Measurements from ENCODE around the gene METTL26. TPM values are rescaled to one million over a fixed set of nuclear protein-coding genes. Genes with fewer than 3 reads are reported as not detected.

Gene METTL26
- total RNA-seq, 1 experiment from 2014 or later, result 115 TPM

- Mint-ChIP-seq H3K27me3 (ENCODE audit: low read depth) (peaks cover 38% of the 10 kb centered on the region), H3K4me3 (no peak overlapping the region), H3K36me3 (peaks cover 2% of the 10 kb centered on the region), H3K9me3 (no peaks in the 10 kb centered on the region), H3K4me1 (peaks cover 19% of the 10 kb centered on the region), H3K27ac (0 out of 2 replicates have a peak overlapping the region, but pooled peaks have one; percentile 27)
- POLR2A ChIA-PET, result interaction anchor here (0.6 kb wide), 1 partner anchor 174 kb away, joined by 5 read pairs; no protein-coding TSS in a partner anchor
- CTCF ChIA-PET, result interaction anchor here (1.2 to 1.6 kb wide), 5 partner anchors 9 to 195 kb away, joined by 4 to 13 read pairs (median 4); partner anchors contain the start of gene WDR90
- DNase-seq (ENCODE audit: low spot score), result no peak
- no peak for ATAC-seq
- TF ChIP-seq KAT7 (CRISPR knock-in tag; IDR thresholded peaks at IDR 0.05; ENCODE audit: borderline replicate concordance), result no peak
- no peak for TF ChIP-seq ZNF512 (CRISPR knock-in tag; IDR thresholded peaks at IDR 0.05; ENCODE audit: borderline replicate concordance)
- no peak for TF ChIP-seq ZNF671 (CRISPR knock-in tag; IDR thresholded peaks at IDR 0.05)
- no peak for TF ChIP-seq HMGXB4 (CRISPR knock-in tag; IDR thresholded peaks at IDR 0.05)
- TF ChIP-seq ATF1 (CRISPR knock-in tag; IDR thresholded peaks at IDR 0.05), result no peak
- TF ChIP-seq CDX4 (CRISPR knock-in tag; IDR thresholded peaks at IDR 0.05; ENCODE audit: borderline replicate concordance), result no peak
- TF ChIP-seq FOXP1 (CRISPR knock-in tag; IDR thresholded peaks at IDR 0.05; ENCODE audit: borderline replicate concordance), result no peak
- no peak for TF ChIP-seq MYBL2 (CRISPR knock-in tag; IDR thresholded peaks at IDR 0.05)
- TF ChIP-seq CTCF (IDR thresholded peaks at IDR 0.05), result no peak
- TF ChIP-seq ATF6 (CRISPR knock-in tag; IDR thresholded peaks at IDR 0.05), result no peak
- TF ChIP-seq SMAD4 (CRISPR knock-in tag; IDR thresholded peaks at IDR 0.05), result no peak
- TF ChIP-seq PRRX2 (CRISPR knock-in tag; IDR thresholded peaks at IDR 0.05), result no peak
- no peak for TF ChIP-seq TCF7 (CRISPR knock-in tag; IDR thresholded peaks at IDR 0.05; ENCODE audit: low read depth)
- TF ChIP-seq FOXJ3 (CRISPR knock-in tag; IDR thresholded peaks at IDR 0.05; ENCODE audit: borderline replicate concordance), result no peak
- no peak for TF ChIP-seq ZNF138 (CRISPR knock-in tag; conservative IDR thresholded peaks at IDR 0.05)
These were observed 50.0 kb downstream of the METTL26 start for GRCh38 chr16:586047-586644.

- ChIA-PET POLR2A (interaction anchor here (1.0 kb wide), 1 partner anchor 91 kb away, joined by 3 read pairs; no protein-coding TSS in a partner anchor), CTCF (interaction anchor here (1.0 to 1.6 kb wide), 7 partner anchors 9 to 194 kb away, joined by 3 to 13 read pairs (median 4); partner anchors contain the start of gene WDR90)
- Mint-ChIP-seq H3K36me3 (peaks cover 2% of the 10 kb centered on the region), H3K4me3 (no peak overlapping the region), H3K9me3 (no peaks in the 10 kb centered on the region), H3K4me1 (peaks cover 12% of the 10 kb centered on the region), H3K27me3 (ENCODE audit: low read depth) (peaks cover 32% of the 10 kb centered on the region), H3K27ac (no peak overlapping the region)
- TF ChIP-seq AFF4 (CRISPR knock-in tag; IDR thresholded peaks at IDR 0.05; ENCODE audit: borderline replicate concordance) (no peak), ZNF219 (CRISPR knock-in tag; IDR thresholded peaks at IDR 0.05; ENCODE audit: borderline replicate concordance) (no peak), FOXP1 (CRISPR knock-in tag; IDR thresholded peaks at IDR 0.05; ENCODE audit: borderline replicate concordance) (peak; percentile 15; the same call in 1 of the 2 replicates), MAX (CRISPR knock-in tag; IDR thresholded peaks at IDR 0.05) (no peak), KAT7 (CRISPR knock-in tag; IDR thresholded peaks at IDR 0.05; ENCODE audit: borderline replicate concordance) (no peak), CDX4 (CRISPR knock-in tag; IDR thresholded peaks at IDR 0.05; ENCODE audit: borderline replicate concordance) (no peak), JUN (CRISPR knock-in tag; IDR thresholded peaks at IDR 0.05) (no peak)
- ATAC-seq (peak; percentile 0; the same call in 1 of the 2 replicates), DNase-seq (ENCODE audit: low spot score) (no peak)
These were observed 50.8 kb downstream of the METTL26 start for GRCh38 chr16:585351-585750.

Data from WTC11 (cell line).